CD4-positive, alpha-beta T cell treated with Interferon alpha-2 for 1 hour (primary cell): Measurements from ENCODE around the gene RAB3C.

Experiments used
- DNase-seq, 2 donors: peaks; one replicate each; pipeline ENCODE4 v3.0.0-alpha.2; 2020 to 2022

Gene RAB3C

DNA sequence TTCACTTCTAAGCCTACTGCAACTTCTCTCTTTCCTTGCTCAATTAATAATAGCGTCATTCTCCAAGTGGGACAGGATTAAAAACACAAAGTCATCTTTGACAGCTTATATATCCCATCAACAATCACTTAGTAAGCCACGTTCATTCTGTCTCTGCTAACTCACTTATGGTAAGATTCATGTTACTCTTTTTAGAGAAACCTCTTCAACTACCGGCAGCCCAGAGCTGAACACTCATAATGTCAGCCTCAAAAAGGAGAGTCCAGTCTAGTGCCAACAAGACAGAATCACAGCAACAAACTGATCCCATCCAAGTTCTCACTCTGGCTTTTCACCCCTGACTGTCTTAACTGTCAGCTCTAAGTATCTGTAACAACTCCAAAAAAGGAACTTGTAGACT lies 196.0 kb downstream of the RAB3C start:
- no peak for DNase-seq

DNA sequence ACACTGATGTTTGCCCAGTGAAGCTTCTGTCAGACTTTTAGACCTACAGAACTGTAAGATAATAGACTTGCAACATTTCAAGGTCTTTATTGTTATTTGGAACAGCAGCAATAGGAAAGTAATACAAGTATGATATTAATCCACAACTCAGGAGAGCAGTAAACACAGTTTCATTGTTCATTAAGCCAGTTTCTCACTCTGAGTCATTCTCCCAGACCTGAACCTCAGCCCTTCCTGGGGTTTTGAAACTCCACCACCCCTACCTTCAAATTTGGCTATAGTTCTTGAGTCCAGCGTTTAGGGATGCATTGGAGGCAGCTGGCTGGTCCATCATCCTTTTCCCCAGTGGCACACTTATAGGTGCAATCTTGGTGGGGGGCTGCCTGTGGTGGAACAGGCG lies 203.2 kb downstream of the RAB3C start:
- no peak for DNase-seq

DNA sequence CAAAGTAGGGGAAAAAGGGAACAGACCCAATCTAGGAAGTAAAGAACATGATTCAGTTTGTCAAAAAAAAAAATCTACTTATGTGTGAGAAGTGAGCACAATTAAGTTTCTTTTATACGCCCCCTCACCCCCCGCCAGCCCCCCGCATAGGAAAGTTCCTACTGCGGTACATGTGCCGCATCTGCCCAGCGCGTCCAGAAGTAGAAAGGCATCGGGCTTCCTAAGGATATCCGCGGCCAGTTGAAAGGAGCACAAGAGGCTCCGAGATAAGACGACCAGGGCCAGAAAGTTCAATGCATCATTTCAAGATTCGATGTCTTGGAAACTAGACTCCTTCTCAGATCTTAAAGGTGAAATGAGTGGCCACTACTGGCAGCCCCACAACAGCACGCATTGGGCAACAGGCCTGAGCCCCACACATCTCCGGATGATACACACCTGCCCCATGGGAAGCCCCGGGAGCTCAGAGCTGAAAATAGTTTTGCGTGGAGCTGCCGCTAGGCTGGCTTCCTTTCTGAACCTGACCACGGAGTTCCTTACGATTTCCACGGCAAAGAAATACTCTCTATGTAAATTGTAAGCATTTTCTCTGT lies 203.9 kb downstream of the RAB3C start:
- DNase-seq = no peak

DNA sequence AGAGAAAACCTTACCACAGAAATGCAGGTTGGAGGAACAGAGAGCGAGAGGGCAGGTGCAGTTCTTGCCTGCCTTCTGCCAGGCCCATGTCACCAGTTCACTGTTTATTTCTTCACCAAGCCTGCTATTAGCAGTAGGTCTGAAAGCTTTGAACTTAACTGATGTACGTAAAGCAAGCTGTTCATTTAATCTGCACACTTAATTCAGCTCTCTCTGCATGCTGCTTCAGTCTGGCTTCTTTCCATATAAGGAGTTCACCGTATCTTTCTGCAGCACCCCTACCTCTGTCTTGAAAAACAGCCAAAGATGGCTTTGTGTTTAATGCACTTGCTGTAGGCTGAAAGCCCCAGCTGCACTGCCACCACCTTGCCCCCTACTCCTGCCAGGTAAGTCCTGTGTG lies 205.1 kb downstream of the RAB3C start:
- DNase-seq = no peak

DNA sequence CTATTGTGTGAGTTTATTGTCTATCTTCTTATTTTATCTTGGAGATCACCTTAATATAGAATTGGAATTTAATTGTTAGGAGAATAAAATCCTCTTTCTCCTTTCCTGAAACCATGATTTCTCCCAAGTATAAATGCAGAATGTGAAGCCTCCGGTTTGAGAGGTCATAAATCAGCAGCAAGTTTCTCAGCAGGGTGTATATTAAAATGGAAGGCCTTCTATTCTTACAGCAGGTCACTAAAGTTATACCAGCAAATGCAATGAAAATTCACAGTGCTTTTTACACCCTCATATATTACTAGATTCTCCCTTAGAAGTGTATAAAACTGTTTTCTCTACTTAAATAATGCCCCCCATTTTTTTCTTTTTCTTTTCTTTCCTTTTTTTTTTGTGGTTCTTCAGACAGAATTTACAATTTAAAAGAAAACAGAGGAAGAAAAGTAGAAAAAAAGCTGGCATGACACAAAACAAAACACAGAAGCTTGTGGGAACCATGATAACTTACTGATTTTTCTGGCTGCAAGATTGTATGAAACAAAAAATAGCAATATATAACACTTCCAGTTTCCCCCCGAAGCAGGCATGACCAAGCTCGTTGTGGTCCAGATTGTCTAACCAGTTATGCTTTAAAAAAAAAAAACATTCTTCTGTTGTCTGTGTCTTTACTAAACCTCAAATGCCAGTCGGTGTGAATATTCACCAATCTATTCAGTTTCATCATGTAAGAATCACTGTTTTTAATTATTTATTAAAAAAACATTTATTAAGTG lies 211.2 kb downstream of the RAB3C start:
- DNase-seq = no peak

DNA sequence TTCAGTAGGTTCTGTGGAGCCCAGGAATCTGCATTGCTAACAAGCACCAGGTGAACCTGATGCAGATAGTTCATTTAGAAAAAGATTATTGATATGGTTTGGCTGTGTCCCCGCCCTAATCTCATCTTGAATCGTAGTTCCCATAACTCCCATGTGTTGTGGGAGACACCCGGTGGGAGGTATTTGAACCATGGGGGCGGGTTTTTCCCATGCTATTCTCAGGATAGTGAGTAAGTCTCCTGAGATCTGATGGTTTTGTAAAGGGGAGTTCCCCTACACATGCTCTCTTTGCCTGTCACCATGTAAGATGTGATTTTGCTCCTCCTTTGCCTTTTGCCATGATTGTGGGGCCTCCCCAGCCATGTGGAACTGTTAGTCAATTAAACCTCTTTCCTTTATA lies 212.0 kb downstream of the RAB3C start:
- DNase-seq = no peak

DNA sequence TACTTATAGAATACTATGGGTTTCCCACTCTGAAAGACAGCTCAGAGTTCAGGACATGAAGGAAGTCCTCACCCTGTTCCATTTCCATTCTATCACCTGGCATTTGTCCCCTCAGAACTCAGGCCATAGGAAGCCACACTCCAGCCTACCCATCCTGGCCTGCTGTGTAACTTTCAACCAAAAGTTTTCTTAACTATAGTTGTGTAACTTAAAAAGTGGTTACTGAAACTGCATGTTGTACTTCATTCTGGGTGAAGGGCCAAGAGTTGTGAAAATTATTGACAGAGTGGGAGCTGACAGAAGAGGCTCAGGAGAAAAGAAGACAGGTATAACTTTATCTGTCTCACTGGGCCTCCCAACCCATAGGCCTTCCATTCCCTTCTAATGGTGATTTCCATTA lies 212.5 kb downstream of the RAB3C start:
- no peak for DNase-seq

DNA sequence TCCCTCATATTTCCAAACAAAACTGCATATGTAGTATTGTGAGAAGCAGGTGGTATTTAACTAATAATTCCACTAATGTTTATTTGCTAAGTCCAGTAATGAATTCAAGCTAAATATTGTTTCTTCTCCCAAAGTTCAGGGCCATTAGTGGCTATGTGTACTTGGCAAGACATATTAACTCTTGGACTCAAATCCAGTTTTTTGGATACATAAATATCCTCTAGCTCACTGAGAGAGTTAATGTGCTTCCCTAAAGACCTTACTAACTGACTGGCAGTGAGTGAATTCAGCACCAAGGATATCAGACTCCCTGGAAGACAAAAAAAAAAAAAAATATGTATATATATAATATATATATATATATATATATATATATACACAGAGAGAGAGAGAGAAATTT lies 214.1 kb downstream of the RAB3C start:
- no peak for DNase-seq

DNA sequence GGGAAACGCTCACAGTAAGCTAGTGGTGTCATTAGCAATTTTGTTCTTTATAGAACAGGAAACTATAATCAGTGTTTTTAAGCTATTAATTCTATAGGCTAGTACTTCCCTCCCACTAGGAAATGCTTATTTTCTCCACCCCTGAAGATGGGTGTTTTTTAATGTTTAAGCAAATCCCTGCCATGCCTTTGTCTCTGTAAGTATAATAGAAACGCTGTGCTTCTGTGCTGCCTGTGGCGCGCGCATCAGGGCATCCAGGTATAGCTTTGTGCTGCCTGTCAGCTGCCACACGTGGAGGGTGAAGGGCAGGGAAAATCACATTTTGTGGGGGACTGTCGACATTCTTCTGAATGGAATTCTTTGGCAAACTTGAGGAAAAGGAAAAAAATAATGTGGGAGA lies 217.5 kb downstream of the RAB3C start:
- DNase-seq = no peak

DNA sequence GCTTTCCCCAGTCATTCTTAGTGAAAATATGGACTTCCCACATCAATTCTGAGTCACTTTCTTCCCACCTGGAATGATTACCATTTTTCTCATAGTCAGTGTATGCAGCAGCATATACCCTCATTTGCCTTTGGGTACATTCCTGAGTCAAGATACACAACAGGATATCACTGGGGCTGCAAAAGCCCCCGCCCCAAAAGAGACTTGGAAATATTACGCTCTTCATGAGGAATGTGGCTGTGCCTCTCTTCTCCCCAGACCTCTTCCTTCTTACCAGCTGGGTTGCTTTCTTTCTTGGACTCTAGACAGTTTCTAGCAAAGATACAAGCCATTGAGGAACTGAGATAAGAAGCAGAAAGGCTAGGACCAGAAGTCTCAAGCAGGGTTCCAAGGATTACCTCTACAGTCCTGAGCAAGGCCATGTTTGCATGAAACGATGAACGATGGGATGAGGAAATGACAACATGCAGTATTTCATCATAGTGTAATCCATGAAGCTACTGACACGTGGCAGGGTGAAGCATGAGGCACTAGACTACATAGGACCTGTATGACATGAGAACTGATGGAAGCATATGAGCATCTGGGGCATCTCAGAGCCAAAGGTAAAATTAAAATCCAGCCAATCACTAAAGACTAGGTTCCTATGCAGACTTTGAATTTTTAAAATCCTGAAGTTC lies 218.1 kb downstream of the RAB3C start:
- DNase-seq = no peak

DNA sequence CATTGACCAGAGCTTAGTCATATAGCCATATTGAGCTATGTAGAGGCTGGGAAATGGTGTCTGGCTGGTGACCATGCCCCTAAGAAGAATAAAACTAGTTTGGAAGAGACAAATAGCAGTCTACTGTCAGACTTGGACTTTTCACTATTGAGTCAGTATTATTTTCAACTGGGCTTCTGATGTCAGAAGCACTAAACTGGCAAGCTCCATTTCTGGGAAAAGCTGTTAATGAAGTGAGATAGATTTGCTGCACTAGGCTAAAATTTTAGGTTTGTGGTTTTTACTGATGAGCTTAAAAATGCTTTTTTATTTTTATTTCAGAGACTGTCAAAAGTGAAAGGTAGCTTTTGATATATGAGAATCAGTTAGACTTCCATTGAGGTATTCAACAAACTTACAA lies 220.2 kb downstream of the RAB3C start:
- DNase-seq = no peak

DNA sequence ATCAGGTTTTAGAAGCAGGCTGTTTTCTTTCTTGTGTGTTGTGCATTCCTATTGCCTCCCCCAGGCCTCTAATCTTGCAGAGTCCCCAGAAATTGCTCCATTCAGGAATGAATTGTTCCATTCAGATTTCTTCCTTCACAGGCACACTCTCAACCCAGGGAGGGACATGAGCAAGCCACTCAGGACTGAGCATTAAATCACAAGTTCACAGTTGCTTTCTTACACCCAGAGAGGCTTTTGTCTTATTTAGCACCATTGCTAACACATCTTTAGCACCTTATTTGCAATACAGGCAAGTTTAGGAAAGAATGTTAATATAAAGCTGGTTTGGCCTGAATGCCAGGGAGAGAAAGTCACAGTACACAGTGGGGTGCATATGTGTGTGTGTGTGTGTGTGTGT lies 221.4 kb downstream of the RAB3C start:
- no peak for DNase-seq

DNA sequence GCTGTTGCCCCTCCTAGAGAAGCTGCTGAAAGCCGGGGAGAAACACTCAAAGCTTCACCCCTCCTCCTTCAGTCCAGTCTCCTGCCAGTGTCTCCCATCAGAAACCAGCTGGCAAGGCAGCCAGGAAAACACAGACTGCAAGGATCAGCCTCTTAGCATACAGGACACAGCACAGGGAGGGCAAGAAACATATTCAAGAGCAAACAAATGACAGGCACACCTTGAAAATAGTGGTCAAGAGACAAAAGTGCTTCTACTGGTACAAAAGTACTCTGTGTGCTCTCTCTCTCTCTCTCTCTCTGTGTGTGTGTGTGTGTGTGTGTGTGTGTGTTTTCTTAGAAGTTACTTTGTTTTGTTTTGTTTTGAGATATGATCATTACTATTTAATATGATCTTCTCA lies 227.2 kb downstream of the RAB3C start:
- DNase-seq = no peak

DNA sequence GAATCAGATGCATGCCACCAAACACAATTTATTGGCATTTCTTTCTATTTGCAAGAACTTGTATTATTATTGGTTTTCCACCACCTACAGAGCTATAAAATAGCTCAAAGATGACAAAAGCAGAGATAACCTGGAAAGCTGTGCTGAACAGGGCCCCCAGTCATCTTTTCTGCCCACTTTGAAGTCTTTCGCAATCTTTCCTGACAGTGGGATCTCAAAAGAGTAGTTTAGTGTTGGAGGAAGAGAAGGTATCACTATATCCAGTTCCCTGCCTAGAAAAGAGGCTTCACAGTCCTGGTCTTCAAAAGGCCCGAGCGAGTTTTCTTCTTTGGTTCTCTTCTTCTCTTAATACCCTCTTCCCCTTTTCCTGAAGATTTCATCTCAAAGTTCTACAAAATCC lies 231.0 kb downstream of the RAB3C start:
- no peak for DNase-seq

DNA sequence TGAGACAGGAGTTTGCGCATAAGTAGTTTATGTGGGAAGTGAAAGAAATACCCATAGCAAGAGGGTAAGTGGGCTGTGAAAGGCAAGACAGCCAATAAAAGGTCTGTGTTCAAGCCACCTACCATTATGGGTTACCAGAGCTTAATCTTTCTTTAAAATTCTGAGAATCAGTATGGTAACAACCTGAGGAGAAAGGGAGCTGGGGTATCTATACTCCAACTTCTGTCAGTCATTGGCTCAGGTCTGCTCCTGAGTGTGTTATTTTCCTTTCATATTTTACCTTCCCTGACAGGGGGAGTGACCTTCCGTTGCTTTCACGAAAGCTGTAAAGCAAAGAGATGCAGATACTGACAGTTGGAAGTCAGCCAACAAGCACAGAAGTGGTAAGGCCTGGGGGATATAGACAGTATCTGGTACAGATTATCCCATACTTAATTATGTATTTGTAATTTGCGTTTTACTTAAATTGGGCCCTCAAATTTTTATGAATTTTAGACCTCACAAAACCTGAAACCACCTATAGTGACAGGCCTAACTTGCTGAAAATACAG lies 233.4 kb downstream of the RAB3C start:
- no peak for DNase-seq

DNA sequence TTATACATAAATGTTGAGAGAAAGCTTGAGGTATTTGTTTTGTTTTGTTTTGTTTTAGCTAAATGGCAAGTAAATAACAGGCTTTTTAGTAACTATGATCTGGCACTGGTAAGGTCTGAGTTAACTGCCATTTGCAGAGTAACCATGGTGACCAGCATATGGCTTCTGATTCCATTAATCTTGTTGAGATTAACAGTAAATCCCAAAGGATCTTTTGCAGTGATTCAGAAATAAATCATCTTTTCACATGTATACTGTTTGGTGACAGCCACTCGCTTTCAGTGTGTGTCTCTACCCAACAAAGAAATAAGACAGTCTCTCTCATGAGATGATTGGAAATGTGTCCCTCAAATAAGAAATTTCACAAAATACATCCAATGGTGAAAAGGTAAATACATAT lies 235.6 kb downstream of the RAB3C start:
- DNase-seq = no peak

DNA sequence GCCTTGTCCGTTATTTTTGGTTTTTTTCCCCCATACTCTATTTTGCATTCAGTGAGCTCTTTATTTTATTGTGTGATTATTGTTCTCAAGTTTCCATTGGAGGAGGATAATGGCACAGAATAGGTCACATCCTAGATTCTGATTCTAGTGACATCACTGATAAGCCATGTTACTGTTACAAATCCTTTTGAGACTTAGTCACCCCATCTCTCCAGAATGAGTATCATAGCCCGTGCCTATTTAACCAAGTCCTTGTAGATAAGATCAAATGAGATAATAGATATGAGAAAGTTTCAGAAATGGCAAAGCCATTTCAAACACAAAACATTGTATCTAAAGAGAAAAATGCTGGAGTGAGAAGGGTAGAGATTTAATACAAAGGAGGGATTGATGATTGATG lies 242.6 kb downstream of the RAB3C start:
- no peak for DNase-seq

DNA sequence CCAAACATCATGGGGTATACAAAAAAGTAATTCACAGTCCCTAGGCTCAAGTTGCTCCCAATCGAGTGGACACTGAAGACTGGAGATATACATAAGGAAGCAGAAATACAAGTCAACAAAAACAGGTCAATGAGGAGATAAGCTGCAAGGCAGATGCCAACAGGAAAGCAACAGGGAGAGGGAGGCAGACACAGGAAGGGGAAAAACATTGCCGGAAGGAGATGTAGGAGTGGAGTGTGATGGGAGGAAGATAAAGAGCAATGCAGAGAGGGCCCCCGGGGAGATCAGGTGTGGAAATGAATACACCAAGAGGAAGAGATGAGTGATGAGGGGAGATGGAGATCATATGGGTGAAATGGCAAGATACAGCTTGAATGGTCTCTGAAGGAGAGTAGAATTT lies 243.0 kb downstream of the RAB3C start:
- DNase-seq = no peak

DNA sequence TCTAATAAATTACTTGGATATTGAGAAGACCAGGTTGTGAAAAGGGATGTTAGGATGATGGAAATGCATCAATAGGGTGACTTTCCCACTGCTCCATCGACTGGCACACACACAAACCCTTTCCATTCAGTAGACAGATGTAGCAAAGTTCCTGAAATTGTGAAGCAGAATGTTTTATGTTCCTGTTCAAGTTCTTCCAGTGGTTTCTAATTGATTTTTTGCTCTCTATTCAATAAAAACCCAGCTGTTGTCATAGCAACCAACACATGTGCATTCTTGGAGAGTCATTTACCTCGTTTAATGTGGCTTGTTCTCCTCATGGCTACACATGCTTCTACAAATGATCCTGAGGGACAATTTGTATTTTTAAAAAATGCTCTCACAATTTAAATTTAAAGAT lies 244.6 kb downstream of the RAB3C start:
- no peak for DNase-seq

DNA sequence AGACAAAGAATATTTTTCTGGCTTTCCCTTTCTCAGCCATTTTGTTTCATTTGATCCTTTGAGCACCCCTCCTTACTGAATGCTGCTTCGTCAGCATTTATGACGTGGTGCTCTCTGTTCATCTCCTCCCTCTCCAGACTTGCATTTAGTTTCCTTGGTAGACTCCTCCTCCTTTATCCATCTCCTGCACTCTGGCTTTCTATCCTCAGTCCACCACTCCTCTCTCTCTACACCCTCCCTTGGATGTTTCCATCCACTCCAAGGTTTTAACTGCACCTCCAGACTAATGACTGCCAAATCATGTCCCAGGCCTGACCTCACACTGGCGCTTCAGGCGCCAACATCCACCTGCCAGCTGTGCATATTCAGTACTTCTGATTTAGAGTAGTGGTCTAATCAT lies 245.4 kb downstream of the RAB3C start:
- DNase-seq = no peak

DNA sequence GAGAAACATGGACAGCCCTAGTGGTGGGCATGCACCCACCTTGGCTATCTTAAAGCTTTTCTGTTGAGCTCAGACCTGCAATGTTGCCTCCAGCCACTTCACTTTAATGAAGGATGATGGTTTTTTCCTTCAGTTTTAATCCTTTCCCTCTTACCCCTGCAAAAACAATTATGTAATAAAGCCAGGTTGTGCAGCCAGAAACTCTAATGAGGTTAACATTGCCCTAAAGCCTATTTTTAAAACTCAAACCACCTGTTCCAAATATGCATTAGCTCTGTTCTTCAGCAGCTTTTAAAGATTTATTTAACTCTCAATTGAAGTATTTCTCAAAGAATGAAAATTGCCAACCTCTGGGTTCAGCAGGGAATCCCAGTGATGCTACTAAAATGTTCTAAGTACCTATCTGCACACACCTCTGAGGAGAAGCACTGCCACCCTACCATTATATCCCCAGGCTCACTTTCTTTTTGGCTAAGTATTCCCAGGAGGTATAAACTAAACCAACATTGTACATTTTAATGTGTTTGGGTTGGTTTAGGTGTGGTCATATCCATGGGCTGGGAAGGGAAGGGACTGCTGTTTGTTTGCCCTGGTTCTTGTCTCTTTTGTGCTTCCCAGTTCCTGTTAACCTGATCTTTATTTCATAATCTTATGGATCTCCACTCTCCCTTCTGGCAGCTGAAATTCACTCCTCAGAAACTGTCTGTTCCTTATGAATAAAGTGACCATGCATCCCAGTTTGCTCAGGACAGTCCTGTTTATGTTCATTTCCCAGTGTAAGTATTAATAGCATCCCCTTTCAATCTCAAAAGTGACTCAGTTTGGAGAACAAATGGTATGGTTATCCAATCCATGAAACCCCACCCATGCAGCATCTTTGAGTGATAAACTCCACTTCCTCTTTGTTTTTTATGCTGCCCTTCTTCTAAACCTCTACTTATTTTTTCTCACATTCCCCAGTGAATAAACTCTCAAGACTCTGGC lies 251.7 kb downstream of the RAB3C start:
- no peak for DNase-seq

DNA sequence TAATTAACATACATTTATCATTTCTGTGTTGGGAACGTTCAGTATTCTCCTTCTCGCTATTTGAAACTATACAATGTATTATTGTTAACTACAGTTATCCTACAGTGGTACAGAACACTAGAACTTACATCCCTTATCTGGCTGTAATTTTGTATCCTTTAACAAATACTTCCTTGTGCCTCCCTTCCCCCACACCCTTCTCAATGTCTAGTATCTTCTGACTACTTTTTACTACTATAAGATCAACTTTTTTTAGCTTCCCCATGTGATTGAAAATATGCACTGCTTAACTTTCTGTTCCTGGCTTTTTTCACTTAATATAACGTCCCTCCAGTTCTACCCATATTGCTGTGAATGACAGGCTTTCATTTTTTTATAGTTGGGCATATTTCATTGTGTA lies 253.5 kb downstream of the RAB3C start:
- DNase-seq = no peak

DNA sequence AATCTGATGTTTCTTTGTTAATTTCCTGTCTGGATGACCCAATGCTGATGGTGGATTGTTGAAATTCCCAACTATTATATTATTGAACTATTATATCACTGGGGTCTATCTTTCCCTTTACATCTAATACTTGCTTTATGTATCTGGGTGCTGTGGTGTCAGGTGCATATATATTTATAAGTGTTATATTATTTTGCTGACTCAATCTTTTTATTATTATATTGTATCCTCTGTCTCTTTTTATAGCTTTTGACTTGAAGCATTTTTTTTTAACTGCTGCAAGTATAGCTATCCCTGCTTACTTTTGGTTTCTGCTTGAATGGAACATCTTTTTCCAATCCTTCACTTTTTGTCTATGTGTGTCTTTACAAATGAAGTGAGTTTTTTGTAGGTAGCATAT lies 255.9 kb downstream of the RAB3C start:
- no peak for DNase-seq
